ENCODE data around the gene SLC22A1. TPM values are rescaled to one million over a fixed set of nuclear protein-coding genes. Genes with fewer than 3 reads are reported as not detected.

SLC22A1 gene
- total RNA-seq, 1 experiment from 2014 or later = 0.86 TPM

DNA sequence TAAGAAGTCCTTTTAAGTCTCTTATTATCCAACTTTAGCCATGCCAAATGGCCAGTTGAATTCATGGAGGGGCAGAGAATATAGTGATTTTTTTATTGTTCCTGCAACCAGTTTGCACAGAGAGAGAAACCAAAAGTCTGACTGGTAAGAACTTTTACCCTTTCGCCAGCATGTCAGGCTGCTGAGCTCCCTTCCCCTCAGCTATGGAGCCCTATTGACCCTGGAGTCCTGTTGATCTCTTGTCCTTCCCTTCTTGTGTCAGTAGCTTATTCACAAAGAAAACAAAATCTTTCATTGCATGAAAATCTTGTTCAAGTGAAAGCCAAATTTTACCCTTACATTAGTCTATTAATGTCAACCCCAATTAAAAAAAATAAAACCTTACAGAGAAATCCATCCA is 1.5 kb upstream of the SLC22A1 start:
- ChIA-PET RAD21 (ENCODE audit: low non-redundant PET in 1 of 2, low total read pairs in 2 of 2, uncharacterized antibody in 2 of 2, unreplicated experiment in 2 of 2) (no interaction called here), CTCF (interaction anchor here (0.6 kb wide), 1 partner anchor 257 kb away, joined by 3 read pairs; no protein-coding TSS in a partner anchor), POLR2A (no interaction called here)
- DNase-seq (ENCODE audit: low read depth, low spot score) (no peak), ATAC-seq (no peak)
- Histone ChIP-seq H2AFZ (ENCODE audit: low read depth, low read length, poor library complexity, severe bottlenecking) (no peak overlapping the region), H3K27me3 (ENCODE audit: insufficient read depth, low read length) (no peaks in the 10 kb centered on the region), H3K4me2 (ENCODE audit: low read length) (no peak overlapping the region), H3K4me1 (ENCODE audit: control insufficient read depth in 1 of 2, insufficient read depth in 2 of 2, low read length in 2 of 2) (no peaks in the 10 kb centered on the region), H3K79me2 (ENCODE audit: insufficient read depth, low read length) (no peaks in the 10 kb centered on the region), H4K20me1 (ENCODE audit: insufficient read depth) (no peaks in the 10 kb centered on the region), H3K9ac (ENCODE audit: low read length) (no peak overlapping the region), H3K4me3 (replicated peaks in 1 of 2; ENCODE audit: low read depth in 1 of 2, low read length in 2 of 2) (no peak overlapping the region), H3K9me3 (ENCODE audit: control insufficient read depth in 1 of 2, insufficient read depth in 1 of 2, low read depth in 1 of 2, low read length in 2 of 2) (peaks cover 6% of the 10 kb centered on the region in 2 experiments; a peak in 1 of 4 replicates), H3K9me2 (ENCODE audit: insufficient read depth) (no peaks in the 10 kb centered on the region), H3K36me3 (ENCODE audit: control insufficient read depth in 1 of 2, insufficient read depth in 2 of 2, low read length in 2 of 2) (no peaks in the 10 kb centered on the region), H3K27ac (ENCODE audit: low read depth, low read length) (no peak overlapping the region)
- TF ChIP-seq SIN3A (IDR thresholded peaks at IDR 0.05; ENCODE audit: low read depth) (no peak), EGR1 (IDR thresholded peaks at IDR 0.05; ENCODE audit: low read depth) (no peak), CEBPB (IDR thresholded peaks at IDR 0.05; ENCODE audit: low read depth) (no peak), ZFX (IDR thresholded peaks at IDR 0.05) (no peak), JUND (IDR thresholded peaks at IDR 0.05) (no peak)
- TF ChIP-seq, protein P1, sequence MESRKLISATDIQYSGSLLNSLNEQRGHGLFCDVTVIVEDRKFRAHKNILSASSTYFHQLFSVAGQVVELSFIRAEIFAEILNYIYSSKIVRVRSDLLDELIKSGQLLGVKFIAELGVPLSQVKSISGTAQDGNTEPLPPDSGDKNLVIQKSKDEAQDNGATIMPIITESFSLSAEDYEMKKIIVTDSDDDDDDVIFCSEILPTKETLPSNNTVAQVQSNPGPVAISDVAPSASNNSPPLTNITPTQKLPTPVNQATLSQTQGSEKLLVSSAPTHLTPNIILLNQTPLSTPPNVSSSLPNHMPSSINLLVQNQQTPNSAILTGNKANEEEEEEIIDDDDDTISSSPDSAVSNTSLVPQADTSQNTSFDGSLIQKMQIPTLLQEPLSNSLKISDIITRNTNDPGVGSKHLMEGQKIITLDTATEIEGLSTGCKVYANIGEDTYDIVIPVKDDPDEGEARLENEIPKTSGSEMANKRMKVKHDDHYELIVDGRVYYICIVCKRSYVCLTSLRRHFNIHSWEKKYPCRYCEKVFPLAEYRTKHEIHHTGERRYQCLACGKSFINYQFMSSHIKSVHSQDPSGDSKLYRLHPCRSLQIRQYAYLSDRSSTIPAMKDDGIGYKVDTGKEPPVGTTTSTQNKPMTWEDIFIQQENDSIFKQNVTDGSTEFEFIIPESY (IDR thresholded peaks at IDR 0.05; ENCODE audit: extremely low read depth, insufficient replicate concordance, low read length) = no peak
- BruUV-seq (replicated peaks) = no TSS peak
- intact Hi-C loops (cut with micrococcal nuclease) = no loop called here

DNA sequence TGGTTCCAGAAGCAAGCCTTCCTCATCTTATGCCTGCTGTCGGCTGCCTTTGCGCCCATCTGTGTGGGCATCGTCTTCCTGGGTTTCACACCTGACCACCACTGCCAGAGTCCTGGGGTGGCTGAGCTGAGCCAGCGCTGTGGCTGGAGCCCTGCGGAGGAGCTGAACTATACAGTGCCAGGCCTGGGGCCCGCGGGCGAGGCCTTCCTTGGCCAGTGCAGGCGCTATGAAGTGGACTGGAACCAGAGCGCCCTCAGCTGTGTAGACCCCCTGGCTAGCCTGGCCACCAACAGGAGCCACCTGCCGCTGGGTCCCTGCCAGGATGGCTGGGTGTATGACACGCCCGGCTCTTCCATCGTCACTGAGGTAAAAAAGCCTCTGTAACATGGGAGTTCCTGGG is 366 bp downstream of the SLC22A1 start:
- no peak overlapping the region for H3K27ac ChIP-seq (ENCODE audit: low read depth, low read length)
- H3K9ac ChIP-seq (ENCODE audit: low read length) = no peak overlapping the region
- H4K20me1 ChIP-seq (ENCODE audit: insufficient read depth) = no peaks in the 10 kb centered on the region
- H3K9me3 ChIP-seq (ENCODE audit: control insufficient read depth in 1 of 2, insufficient read depth in 1 of 2, low read depth in 1 of 2, low read length in 2 of 2) = peaks cover 6% of the 10 kb centered on the region in 2 experiments; a peak in 1 of 4 replicates
- ChIA-PET POLR2A (no interaction called here), CTCF (no interaction called here), RAD21 (ENCODE audit: low non-redundant PET in 1 of 2, low total read pairs in 2 of 2, uncharacterized antibody in 2 of 2, unreplicated experiment in 2 of 2) (no interaction called here)
- DNase-seq (ENCODE audit: low read depth, low spot score) (no peak), ATAC-seq (no peak)
- H3K4me2 ChIP-seq (ENCODE audit: low read length) = no peak overlapping the region
- no peak overlapping the region for H3K4me3 ChIP-seq (replicated peaks in 1 of 2; ENCODE audit: low read depth in 1 of 2, low read length in 2 of 2)
- intact Hi-C loops (cut with micrococcal nuclease) = no loop called here
- H2AFZ ChIP-seq (ENCODE audit: low read depth, low read length, poor library complexity, severe bottlenecking) = no peak overlapping the region
- no peak for TF ChIP-seq EZH2 (IDR thresholded peaks at IDR 0.05)
- TF ChIP-seq POLR2A (IDR thresholded peaks at IDR 0.05; ENCODE audit: borderline replicate concordance, extremely low read depth, insufficient read depth, insufficient read length) = no peak
- H3K79me2 ChIP-seq (ENCODE audit: insufficient read depth, low read length) = no peaks in the 10 kb centered on the region
- H3K4me1 ChIP-seq (ENCODE audit: control insufficient read depth in 1 of 2, insufficient read depth in 2 of 2, low read length in 2 of 2) = no peaks in the 10 kb centered on the region
- no peaks in the 10 kb centered on the region for H3K27me3 ChIP-seq (ENCODE audit: insufficient read depth, low read length)
- BruUV-seq (replicated peaks) = no TSS peak
- H3K9me2 ChIP-seq (ENCODE audit: insufficient read depth) = no peaks in the 10 kb centered on the region
- H3K36me3 ChIP-seq (ENCODE audit: control insufficient read depth in 1 of 2, insufficient read depth in 2 of 2, low read length in 2 of 2) = no peaks in the 10 kb centered on the region
